ENCODE measurements around the gene BAZ1B.

DNA sequence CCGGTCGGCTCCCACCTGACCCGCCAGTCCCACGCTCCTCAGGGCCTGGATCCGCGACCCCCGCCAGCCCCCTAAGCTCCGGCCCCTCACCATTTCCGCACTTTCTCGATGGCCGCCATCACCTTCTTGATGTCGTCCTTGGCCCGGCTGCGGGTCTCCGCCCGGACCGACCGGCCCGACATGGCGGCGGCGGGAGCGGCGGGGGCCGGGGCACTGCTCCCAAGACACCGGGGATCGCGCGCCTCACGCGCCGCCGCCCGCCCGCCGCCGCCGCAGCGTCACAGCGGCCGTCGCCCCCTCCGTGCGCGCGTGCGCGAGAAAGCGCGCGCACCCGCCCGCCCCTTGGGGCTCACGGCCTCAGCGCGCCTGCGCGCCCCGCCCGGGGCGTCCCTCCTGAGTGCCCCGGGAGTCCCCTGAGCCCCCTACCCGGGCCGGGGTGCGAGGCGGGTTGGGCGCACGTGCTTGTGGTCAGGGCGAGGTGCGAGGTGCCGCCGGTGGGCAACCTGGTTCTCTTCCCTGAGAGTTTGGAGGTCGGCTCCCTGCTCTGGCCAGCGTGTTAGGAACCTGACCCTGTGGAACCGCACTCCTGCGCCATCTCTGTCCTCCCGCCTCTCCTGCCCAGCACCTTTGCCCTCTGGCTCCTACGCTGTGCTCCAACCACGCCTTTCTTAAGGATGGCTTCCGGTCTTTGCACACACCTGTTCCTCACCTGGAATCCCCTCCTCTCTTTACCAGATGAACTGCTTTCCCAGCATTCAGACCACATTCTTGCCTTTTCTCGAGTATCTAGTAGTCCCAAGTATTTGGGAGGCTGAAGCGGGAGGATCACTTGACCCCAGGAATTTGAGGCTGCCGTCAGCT, 35.5 kb upstream of the BAZ1B start, which contains the start of gene BCL7B:
- TF ChIP-seq, protein P1, sequence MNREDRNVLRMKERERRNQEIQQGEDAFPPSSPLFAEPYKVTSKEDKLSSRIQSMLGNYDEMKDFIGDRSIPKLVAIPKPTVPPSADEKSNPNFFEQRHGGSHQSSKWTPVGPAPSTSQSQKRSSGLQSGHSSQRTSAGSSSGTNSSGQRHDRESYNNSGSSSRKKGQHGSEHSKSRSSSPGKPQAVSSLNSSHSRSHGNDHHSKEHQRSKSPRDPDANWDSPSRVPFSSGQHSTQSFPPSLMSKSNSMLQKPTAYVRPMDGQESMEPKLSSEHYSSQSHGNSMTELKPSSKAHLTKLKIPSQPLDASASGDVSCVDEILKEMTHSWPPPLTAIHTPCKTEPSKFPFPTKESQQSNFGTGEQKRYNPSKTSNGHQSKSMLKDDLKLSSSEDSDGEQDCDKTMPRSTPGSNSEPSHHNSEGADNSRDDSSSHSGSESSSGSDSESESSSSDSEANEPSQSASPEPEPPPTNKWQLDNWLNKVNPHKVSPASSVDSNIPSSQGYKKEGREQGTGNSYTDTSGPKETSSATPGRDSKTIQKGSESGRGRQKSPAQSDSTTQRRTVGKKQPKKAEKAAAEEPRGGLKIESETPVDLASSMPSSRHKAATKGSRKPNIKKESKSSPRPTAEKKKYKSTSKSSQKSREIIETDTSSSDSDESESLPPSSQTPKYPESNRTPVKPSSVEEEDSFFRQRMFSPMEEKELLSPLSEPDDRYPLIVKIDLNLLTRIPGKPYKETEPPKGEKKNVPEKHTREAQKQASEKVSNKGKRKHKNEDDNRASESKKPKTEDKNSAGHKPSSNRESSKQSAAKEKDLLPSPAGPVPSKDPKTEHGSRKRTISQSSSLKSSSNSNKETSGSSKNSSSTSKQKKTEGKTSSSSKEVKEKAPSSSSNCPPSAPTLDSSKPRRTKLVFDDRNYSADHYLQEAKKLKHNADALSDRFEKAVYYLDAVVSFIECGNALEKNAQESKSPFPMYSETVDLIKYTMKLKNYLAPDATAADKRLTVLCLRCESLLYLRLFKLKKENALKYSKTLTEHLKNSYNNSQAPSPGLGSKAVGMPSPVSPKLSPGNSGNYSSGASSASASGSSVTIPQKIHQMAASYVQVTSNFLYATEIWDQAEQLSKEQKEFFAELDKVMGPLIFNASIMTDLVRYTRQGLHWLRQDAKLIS (CRISPR knock-in tag; IDR thresholded peaks at IDR 0.05; ENCODE audit: borderline replicate concordance) = peak; percentile 87; the same call in 1 of the 2 replicates
- TF ChIP-seq, protein P2, sequence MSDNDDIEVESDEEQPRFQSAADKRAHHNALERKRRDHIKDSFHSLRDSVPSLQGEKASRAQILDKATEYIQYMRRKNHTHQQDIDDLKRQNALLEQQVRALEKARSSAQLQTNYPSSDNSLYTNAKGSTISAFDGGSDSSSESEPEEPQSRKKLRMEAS (CRISPR knock-in tag; IDR thresholded peaks at IDR 0.05) = peak; percentile 100
- TF ChIP-seq, protein P3, sequence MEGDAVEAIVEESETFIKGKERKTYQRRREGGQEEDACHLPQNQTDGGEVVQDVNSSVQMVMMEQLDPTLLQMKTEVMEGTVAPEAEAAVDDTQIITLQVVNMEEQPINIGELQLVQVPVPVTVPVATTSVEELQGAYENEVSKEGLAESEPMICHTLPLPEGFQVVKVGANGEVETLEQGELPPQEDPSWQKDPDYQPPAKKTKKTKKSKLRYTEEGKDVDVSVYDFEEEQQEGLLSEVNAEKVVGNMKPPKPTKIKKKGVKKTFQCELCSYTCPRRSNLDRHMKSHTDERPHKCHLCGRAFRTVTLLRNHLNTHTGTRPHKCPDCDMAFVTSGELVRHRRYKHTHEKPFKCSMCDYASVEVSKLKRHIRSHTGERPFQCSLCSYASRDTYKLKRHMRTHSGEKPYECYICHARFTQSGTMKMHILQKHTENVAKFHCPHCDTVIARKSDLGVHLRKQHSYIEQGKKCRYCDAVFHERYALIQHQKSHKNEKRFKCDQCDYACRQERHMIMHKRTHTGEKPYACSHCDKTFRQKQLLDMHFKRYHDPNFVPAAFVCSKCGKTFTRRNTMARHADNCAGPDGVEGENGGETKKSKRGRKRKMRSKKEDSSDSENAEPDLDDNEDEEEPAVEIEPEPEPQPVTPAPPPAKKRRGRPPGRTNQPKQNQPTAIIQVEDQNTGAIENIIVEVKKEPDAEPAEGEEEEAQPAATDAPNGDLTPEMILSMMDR (IDR thresholded peaks at IDR 0.05) = no peak

All from WTC11 (cell line).